ENCODE measurements around the gene LRP11.

DNA sequence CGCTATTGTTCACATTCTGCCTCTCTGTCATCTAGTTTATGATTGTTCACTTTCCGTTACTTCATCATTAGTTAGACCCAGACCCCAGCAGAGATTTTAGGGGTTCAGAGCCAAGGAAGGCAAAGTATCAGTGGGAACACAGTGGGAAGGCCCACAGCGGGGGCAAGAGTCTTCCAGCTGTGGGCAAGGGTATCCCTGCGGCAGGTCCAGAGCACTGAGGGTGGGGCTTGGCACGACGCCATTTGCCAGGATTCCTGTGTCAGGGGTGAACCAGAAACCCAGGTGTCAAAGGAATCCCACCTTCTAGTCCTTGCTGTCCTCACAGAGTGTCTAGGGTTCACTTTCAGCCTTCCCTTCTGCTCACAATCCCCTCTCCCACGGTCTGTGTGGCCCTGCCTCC is 20.5 kb upstream of the LRP11 start:
- TF ChIP-seq, protein P1, sequence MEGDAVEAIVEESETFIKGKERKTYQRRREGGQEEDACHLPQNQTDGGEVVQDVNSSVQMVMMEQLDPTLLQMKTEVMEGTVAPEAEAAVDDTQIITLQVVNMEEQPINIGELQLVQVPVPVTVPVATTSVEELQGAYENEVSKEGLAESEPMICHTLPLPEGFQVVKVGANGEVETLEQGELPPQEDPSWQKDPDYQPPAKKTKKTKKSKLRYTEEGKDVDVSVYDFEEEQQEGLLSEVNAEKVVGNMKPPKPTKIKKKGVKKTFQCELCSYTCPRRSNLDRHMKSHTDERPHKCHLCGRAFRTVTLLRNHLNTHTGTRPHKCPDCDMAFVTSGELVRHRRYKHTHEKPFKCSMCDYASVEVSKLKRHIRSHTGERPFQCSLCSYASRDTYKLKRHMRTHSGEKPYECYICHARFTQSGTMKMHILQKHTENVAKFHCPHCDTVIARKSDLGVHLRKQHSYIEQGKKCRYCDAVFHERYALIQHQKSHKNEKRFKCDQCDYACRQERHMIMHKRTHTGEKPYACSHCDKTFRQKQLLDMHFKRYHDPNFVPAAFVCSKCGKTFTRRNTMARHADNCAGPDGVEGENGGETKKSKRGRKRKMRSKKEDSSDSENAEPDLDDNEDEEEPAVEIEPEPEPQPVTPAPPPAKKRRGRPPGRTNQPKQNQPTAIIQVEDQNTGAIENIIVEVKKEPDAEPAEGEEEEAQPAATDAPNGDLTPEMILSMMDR (IDR thresholded peaks at IDR 0.05; ENCODE audit: low read length), result no peak
- TF ChIP-seq EZH2phosphoT487 (IDR thresholded peaks at IDR 0.05; ENCODE audit: low read length) (no peak), EZH2 (optimal IDR thresholded peaks at IDR 0.05; ENCODE audit: low read depth, low read length) (no peak)

All from MM.1S (cell line).